Measurements from ENCODE around the gene CCDC80.
A peak's percentile ranks its signal among the peaks of the same experiment; 100 is the strongest.
"Not testable (repeated sequence)": the region's sequence is repeated elsewhere in the genome, so short reads cannot be mapped to it uniquely, and the experiment has no call there.

Gene CCDC80

DNA sequence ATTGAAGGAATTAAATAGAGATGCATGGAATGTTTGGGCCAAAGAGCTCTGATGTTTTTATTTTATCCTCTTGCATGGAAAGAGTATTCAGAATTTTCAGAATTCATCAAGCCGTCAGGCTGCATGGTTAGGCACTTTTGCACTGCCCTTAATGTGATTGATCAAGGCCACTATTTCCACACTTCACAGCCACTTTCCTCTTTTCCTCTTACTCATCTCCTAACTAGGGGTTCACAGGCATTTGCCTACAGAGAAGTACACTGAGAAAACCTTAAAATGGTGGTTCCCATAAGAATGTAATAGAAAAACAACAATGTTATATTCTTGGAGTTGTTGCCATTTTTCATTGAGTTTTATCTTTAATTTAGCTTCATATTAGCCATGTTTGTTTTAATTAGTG is 68.2 kb downstream of the CCDC80 start:
- no peak for FAIRE-seq
- TF ChIP-seq POLR2A (IDR thresholded peaks at IDR 0.05; ENCODE audit: low read depth, low read length), result no peak
- DNase-seq (ENCODE audit: insufficient read length, low spot score), result no peak

DNA sequence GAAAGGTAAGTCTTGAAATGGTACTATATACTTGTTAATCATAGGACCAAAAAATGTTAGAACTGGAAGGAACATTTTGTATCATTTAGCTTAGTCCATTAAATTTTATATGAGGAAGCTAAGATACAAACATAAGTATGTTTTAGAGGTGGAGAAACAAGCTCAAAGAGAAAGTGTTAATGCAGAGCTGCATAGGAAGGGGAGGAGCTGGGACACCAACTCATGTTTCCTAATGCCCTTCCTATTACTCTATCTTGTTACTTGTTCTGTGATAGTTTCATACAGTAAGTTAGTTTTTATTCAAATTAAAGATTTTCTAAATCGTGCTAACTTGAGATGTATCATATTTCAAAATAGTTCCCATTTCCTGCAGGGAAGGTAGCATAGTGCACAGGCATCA is 71.7 kb downstream of the CCDC80 start:
- FAIRE-seq, result peak; percentile 30

DNA sequence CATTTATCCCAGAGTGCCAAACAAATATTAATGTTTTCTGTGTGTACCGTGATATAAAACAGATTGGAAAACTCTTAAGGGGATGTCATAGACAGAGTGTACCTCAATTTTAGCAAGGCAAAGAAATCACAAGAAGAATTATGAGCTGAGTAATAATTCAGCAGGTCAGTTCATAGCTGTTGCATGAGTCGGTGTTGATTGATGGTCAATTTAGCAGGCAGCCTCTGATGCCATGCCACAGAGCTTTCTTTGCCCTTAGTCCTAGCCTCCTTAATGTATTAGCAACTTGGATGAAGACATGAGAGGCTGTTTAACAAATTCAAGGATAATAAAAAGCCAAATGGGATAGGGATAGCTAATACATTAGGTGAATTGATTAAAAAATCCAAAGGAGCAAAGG is 72.3 kb downstream of the CCDC80 start:
- no peak for TF ChIP-seq POLR2A (IDR thresholded peaks at IDR 0.05; ENCODE audit: low read depth, low read length)
- FAIRE-seq (peak; percentile 97), DNase-seq (ENCODE audit: insufficient read length, low spot score) (peak; percentile 27)

More for the DNA sequence above, 71.7 kb downstream of the CCDC80 start:
- no peak for DNase-seq (ENCODE audit: insufficient read length, low spot score)
- no peak for TF ChIP-seq POLR2A (IDR thresholded peaks at IDR 0.05; ENCODE audit: low read depth, low read length)

DNA sequence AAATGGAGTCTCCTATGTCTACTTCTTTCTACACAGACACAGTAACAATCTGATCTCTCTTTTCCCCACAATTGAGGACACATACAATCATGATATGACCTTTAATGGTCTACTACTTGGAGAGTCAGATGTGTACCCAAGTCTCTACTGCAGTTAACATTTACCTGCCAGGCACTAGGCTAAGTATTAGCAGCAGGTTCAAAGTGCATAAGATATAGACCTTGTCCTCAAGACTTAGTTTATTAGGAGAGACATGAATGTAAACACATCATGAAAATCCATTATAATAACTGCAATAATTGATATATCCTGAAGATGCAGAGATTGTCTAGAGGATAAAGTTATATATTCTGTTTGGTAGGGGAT is 76.0 kb downstream of the CCDC80 start:
- no peak for FAIRE-seq
- TF ChIP-seq POLR2A (IDR thresholded peaks at IDR 0.05; ENCODE audit: low read depth, low read length), result no peak
- no peak for DNase-seq (ENCODE audit: insufficient read length, low spot score)

DNA sequence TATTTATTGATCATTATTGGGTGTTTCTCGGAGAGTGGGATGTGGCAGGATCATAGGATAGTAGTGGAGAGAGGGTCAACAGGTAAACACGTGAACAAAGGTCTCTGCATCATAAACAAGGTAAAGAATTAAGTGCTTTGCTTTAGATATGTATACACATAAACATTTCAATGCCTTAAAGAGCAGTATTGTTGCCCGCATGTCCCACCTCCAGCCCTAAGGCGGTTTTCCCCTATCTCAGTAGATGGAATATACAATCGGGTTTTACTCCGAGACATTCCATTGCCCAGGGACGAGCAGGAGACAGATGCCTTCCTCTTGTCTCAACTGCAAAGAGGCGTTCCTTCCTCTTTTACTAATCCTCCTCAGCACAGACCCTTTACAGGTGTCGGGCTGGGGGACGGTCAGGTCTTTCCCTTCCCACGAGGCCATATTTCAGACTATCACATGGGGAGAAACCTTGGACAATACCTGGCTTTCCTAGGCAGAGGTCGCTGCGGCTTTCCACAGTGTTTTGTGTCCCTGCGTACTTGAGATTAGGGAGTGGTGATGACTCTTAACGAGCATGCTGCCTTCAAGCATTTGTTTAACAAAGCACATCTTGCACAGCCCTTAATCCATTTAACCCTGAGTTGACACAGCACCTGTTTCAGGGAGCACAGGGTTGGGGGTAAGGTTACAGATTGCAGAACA is 76.5 kb downstream of the CCDC80 start:
- not testable (repeated sequence) for FAIRE-seq; DNase-seq (ENCODE audit: insufficient read length, low spot score)

DNA sequence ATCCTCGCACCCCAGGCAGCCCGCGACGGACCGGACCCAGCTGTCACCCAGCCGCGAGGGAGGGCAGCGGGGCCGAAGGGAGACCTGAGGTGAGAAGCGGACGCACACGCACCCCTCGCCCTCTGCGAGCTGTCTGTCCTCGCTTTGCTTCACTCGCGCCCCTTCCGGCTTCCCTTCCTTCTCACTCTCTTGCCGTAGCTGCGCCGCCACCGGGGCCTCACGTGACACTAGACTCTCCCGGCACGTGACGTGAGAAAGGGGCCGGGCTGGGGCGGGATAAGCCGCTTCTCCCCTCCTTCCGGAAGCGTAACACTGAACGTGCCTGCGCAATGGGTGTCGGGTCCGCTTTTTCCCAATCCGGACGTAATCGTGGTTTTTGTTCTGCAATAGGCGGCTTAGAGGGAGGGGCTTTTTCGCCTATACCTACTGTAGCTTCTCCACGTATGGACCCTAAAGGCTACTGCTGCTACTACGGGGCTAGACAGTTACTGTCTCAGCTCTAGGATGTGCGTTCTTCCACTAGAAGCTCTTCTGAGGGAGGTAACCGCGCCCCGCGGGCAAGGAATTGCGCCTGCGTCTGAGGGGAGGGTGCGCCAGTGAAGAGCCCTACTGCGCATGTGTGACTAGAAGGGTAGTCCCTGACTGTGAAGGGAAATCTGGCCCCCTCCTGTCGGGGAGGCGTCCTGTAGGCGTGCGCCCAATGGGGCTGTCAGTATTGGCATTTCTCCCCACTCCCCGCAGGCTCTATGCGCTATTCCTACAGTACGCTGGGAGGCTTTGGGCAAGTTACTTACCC is 79.0 kb downstream of the CCDC80 start, which contains the start of the genes ATG3 and SLC35A5:
Gene ATG3, minus strand, starts transcription at position 229 of the 796 bp plus-strand sequence. CDS start 434 bp downstream, outside the sequence.
Gene SLC35A5, plus strand, starts transcription at position 312 of the 796 bp plus-strand sequence. CDS start 1,359 bp downstream, outside the sequence.
- peak; percentile 83 for DNase-seq (ENCODE audit: insufficient read length, low spot score)
- TF ChIP-seq POLR2A (IDR thresholded peaks at IDR 0.05; ENCODE audit: low read depth, low read length), result peak; percentile 44
- FAIRE-seq, result peak; percentile 97

DNA sequence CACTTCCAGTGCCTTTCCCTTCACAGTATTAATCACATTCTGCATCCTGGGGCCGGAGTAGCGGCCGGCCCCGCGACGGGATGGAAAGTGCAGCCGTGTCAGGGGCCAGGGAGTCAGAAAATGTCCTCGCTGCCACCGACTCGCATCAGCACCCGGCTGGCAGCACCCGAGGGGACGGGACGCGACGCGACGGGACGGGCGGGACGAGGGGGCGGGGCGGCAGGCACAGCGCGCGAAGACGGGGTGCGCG is 79.5 kb downstream of the CCDC80 start:
- no peak for FAIRE-seq
- DNase-seq (ENCODE audit: insufficient read length, low spot score), result peak; percentile 51
- no peak; the same call in 1 of the 2 replicates for TF ChIP-seq POLR2A (IDR thresholded peaks at IDR 0.05; ENCODE audit: low read depth, low read length)

DNA sequence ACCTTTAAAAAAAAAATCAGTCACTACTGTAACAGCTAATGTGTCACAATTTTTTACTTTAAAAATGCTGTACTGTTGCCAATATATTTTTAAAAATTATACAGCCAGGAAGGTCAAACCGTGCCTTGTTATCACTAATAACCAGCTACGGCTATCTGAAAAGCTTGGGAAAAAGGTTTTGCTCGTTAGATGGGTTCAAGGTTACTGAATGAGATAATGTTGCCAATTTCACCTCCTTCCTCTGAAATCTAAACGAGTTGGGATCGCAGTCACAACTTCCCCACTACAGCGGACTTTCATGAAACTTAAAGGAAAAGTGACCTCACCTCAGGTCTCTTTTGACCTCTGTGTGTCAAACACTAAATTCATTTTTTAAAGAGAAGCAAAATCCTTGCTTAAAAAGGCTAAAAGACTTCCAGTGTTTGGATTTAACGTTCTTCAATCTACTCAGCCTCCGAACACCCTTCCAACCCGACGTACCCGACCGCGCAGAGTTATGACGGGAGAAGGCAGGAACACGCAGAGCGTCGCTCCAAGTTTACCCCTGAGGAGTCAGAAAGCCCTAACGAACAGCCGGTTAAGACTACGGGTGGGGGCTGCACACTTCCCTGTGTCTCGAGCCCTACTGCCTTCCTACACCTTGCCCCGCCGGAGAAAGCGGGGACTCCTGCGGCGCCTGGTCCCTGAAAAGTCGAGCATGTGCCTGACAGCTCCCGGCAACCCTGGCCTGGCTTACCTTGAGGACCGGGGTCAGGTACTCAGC is 80.0 kb downstream of the CCDC80 start:
- FAIRE-seq, result peak; percentile 95
- peak; percentile 6; the same call in 1 of the 2 replicates for TF ChIP-seq POLR2A (IDR thresholded peaks at IDR 0.05; ENCODE audit: low read depth, low read length)

DNA sequence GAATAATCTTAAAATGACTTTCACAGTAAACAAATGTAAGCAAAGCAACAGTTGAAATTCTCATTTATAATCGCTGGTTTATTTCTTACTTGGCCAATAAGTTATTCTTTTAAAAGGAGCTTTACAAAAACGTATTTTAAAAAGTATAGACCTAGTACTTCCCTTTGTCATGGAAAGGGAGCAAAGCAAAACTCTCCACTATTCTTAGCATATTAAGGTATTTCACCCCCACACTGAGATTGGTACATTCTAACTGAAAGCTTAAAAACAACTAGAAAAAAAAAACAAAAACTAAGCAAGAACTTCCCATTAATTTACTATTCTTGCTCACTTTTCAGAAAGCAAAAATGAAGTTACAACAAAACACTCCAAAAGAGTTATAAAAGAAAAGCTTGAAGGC is 80.6 kb downstream of the CCDC80 start:
- FAIRE-seq (no peak), DNase-seq (ENCODE audit: insufficient read length, low spot score) (no peak)
- TF ChIP-seq POLR2A (IDR thresholded peaks at IDR 0.05; ENCODE audit: low read depth, low read length), result no peak

More for the DNA sequence above, 80.0 kb downstream of the CCDC80 start:
- DNase-seq (ENCODE audit: insufficient read length, low spot score), result peak; percentile 46

DNA sequence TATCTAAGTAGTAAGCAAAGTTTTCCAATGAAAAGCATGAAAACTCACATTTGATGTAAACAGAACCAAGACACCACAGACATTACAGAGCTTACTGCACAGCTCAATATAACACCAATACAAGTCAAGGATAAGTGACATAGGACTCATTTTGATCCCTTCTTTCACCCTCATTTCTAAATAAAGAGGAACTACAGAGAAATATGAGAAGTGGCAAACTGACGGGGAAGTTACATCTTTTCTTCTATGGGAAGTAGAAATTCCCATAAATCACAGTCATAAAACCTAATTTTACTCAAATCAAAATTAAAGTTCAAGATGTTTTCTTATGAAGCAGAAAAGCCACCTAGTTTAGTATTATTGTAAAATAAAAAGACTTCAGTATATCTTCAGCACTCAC is 83.0 kb downstream of the CCDC80 start:
- FAIRE-seq (no peak), DNase-seq (ENCODE audit: insufficient read length, low spot score) (no peak)
- TF ChIP-seq POLR2A (IDR thresholded peaks at IDR 0.05; ENCODE audit: low read depth, low read length), result no peak

DNA sequence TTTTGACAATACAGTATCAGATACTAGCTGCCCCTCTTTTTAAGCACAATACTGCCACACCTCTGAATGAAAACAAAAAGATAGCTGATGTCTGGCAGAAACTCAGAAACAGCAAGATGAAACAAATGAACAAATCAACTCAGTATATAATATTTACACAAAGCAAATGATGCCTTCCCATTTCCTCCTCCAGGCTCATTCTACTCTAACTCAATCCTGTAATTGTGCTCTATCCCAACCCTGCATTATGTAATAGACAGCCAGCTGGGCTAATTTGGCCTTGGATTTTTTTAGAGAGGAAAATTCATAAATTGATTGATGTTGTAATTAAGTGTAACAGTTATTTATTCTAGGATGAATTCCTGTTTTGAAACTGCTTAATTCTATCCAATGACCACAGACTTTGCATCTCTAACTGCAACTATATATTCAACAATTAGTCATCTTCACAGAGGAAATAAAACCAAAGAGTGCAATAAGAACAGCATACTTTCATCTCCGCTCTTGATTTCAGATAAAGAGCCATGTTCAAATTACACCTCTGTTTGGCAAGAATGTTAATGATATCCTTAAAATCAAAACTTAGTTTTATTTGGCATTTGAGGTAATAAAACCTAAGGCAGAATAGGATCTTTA is 85.3 kb downstream of the CCDC80 start:
- FAIRE-seq, result peak; percentile 68
- no peak for DNase-seq (ENCODE audit: insufficient read length, low spot score)
- no peak for TF ChIP-seq POLR2A (IDR thresholded peaks at IDR 0.05; ENCODE audit: low read depth, low read length)

DNA sequence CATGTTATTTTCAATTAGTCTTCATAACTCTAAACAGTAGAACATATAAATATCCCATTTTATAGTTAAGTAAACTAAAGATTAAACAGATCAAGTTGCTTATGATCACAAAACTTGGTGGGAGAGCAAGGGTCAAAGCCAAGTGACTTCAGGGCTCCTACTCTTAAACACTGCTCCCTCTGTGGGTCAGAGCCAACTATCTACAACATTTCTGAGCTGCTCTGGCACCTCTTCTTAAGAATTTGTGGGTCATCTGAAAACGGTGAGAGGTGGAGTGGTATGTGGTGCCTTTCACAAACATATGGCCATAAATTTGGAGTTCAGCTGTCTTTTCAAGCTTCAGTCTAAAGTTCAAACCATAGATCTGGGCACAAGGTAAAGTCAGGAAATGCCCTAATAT is 90.1 kb downstream of the CCDC80 start:
- no peak for DNase-seq (ENCODE audit: insufficient read length, low spot score)
- TF ChIP-seq POLR2A (IDR thresholded peaks at IDR 0.05; ENCODE audit: low read depth, low read length), result no peak
- no peak for FAIRE-seq
